Thoracic aorta (tissue), 2 donors: Measurements from ENCODE around the gene DYRK1A. TPM values are rescaled to one million over a fixed set of nuclear protein-coding genes. Genes with fewer than 3 reads are reported as not detected.
"Not testable (repeated sequence)": the region's sequence is repeated elsewhere in the genome, so short reads cannot be mapped to it uniquely, and the experiment has no call there.

Experiments
- ATAC-seq: fragments of 150-250 bp; one replicate; pipeline ENCODE4 v1.8.0; 2017; ENCODE audit warnings: low read depth; ENCODE audit not compliant: insufficient number of reproducible peaks, low FRiP score
- DNase-seq: peaks from one replicate; pipeline ENCODE4 v3.0.0-alpha.2; 2020; ENCODE audit warnings: low spot score
- H3K27ac ChIP-seq, 2 donors: fragments of 200-600 bp; sonication (generic); 1 replicate in 1 of 2; 2 replicates in 1 of 2; pipeline ENCODE4 v1.5.1; 2016; ENCODE audit warnings: mild to moderate bottlenecking in 2 of 2, moderate library complexity in 2 of 2
- H3K27me3 ChIP-seq: fragments of 200-600 bp; sonication (generic); replicated peaks from 2 replicates; pipeline ENCODE4 v1.6.0; 2016; ENCODE audit warnings: mild to moderate bottlenecking; ENCODE audit not compliant: insufficient read depth
- H3K36me3 ChIP-seq: fragments of 200-600 bp; sonication (generic); one replicate; pipeline ENCODE4 v1.5.1; 2016
- H3K4me1 ChIP-seq, 2 donors: fragments of 200-600 bp; sonication (generic); 1 replicate in 1 of 2; 2 replicates in 1 of 2; pipeline versions ENCODE4 v1.5.1 to v1.6.0; 2016; ENCODE audit warnings: low read depth in 2 of 2, mild to moderate bottlenecking in 1 of 2; ENCODE audit not compliant: control insufficient read depth in 1 of 2
- H3K4me3 ChIP-seq: fragments of 200-600 bp; sonication (generic); 2 replicates; pipeline ENCODE4 v1.5.1; 2016; ENCODE audit warnings: mild to moderate bottlenecking
- H3K9me3 ChIP-seq: fragments of 200-600 bp; sonication (generic); 2 replicates; pipeline ENCODE4 v1.5.1; 2016
- total RNA-seq, 2 donors: library from RNA; depleted of rRNA; stranded (reverse); fragments of >200 nt; gene quantifications; one replicate each; pipeline versions ENCODE4 v1.1.0 to v1.2.3, GENCODE V29; 2016
- TF ChIP-seq, protein P1 (sequence below): fragments of 200-600 bp; sonication (generic); IDR thresholded peaks from one replicate; pipeline ENCODE4 v1.5.1; 2019; ENCODE audit warnings: antibody characterized with exemption

Gene DYRK1A
- total RNA-seq, 2 donors from 2014 or later: 77.2 to 93.8 TPM

DNA sequence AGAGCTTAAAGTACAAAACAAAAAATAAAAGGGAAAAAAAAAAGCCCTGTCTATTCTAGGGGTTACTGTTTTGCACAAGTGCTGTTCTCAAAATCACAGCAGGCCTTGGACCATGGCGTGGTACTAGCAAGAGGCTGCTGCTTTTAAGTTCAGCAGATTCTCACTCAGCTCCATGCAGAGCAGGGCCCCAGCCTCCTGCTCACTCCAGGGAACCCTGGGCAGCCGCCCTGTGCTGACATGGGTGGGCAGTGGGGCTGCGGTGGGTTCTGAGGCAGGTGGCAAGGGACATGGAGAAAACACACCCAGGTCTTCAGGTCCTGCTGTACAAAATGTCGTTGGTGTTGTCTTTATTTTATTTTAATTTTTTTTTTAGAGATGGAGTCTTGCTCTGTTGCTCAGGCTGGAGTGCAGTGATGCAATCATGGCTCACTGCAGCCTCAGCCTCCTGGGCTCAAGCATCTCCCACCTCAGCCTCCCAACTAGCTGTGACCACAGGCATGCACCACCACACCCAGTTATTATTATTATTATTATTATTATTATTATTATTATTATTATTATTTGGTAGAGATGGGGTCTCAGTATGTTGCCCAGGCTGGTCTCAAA is 170.9 kb downstream of the DYRK1A start:
- TF ChIP-seq, protein P1, sequence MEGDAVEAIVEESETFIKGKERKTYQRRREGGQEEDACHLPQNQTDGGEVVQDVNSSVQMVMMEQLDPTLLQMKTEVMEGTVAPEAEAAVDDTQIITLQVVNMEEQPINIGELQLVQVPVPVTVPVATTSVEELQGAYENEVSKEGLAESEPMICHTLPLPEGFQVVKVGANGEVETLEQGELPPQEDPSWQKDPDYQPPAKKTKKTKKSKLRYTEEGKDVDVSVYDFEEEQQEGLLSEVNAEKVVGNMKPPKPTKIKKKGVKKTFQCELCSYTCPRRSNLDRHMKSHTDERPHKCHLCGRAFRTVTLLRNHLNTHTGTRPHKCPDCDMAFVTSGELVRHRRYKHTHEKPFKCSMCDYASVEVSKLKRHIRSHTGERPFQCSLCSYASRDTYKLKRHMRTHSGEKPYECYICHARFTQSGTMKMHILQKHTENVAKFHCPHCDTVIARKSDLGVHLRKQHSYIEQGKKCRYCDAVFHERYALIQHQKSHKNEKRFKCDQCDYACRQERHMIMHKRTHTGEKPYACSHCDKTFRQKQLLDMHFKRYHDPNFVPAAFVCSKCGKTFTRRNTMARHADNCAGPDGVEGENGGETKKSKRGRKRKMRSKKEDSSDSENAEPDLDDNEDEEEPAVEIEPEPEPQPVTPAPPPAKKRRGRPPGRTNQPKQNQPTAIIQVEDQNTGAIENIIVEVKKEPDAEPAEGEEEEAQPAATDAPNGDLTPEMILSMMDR: no peak
- Histone ChIP-seq H3K27me3 (no peaks in the 10 kb centered on the region), H3K36me3 (no peaks in the 10 kb centered on the region), H3K9me3 (peaks cover 2% of the 10 kb centered on the region), H3K4me3 (no peak overlapping the region), H3K27ac (no peak overlapping the region), H3K4me1 (peaks cover 0 to 7% of the 10 kb centered on the region in 2 donors)
- ATAC-seq (no peak), DNase-seq (no peak)

DNA sequence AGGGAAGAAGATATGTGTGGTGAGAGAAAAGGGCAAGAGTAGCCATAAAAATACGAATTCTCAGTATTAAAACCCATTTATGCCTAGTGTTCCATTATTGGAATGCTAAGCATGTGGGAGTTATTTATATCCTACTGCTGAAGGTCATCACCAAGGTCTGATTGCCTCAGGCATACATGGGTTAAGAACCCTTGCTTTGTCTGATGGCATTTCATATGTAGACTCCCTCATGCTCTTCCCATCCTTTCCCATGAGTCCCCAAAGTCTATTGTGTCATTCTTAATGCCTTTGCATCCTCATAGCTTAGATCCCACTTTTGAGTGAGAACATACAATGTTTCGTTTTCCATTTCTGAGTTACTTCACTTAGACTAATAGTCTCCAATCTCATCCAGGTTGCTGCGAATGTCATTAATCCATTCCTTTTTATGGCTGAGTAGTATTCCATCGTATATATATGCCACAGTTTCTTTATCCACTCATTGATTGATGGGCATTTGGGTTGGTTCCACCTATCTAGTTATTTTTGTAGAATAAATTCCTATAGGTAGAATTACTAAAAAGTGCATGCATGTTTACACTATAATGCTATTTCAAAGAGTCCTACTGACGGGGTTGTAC is 172.5 kb downstream of the DYRK1A start:
- ATAC-seq (no peak), DNase-seq (no peak)
- H3K9me3 ChIP-seq: peaks cover 5% of the 10 kb centered on the region
- H3K36me3 ChIP-seq: no peaks in the 10 kb centered on the region
- no peaks in the 10 kb centered on the region for H3K4me1 ChIP-seq
- no peak overlapping the region for H3K4me3 ChIP-seq
- H3K27me3 ChIP-seq: no peaks in the 10 kb centered on the region
- no peak overlapping the region for H3K27ac ChIP-seq
- TF ChIP-seq, protein P1: no peak

DNA sequence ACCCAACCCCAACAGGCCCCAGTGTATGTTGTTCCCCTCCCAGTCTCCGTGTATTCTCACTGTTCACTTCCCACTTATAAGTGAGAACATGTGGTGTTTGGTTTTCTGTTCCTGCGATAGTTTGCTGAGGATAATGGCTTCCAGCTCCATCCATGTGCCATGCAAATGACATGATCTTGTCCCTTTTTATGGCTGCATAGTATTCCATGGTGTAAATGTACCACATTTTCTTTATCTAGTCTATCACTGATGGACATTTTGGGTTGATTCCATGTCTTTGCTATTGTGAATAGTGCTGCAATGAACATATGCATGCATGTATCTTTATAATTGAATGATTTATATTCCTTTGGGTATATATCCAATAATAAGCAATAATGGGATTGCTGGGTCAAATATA is 174.6 kb downstream of the DYRK1A start:
- not testable (repeated sequence) for DNase-seq, H3K27ac ChIP-seq, H3K9me3 ChIP-seq, H3K36me3 ChIP-seq, H3K27me3 ChIP-seq, H3K4me3 ChIP-seq, H3K4me1 ChIP-seq, ATAC-seq

DNA sequence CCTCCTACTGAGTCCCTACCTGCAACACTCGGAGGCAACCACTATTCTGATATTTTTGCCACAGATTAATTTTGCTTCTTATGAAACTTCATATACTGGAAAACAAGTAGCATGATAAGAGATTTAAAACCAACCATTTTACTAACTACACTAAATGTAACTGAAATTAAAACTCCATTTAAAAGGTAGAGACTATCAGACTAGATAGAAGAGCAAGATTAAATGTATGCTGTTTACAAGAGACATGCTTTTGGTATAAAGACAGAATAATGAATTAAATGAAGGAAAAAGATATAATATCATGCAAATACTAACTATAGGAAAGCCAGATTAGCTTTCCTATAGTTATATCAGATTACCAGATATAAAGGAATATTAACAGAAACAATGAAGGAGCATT is 175.9 kb downstream of the DYRK1A start:
- Histone ChIP-seq H3K4me3 (no peak overlapping the region), H3K36me3 (no peaks in the 10 kb centered on the region), H3K27ac (no peak overlapping the region), H3K27me3 (no peaks in the 10 kb centered on the region), H3K4me1 (no peaks in the 10 kb centered on the region), H3K9me3 (peaks cover 3% of the 10 kb centered on the region)
- TF ChIP-seq, protein P1: no peak
- ATAC-seq (no peak), DNase-seq (no peak)

DNA sequence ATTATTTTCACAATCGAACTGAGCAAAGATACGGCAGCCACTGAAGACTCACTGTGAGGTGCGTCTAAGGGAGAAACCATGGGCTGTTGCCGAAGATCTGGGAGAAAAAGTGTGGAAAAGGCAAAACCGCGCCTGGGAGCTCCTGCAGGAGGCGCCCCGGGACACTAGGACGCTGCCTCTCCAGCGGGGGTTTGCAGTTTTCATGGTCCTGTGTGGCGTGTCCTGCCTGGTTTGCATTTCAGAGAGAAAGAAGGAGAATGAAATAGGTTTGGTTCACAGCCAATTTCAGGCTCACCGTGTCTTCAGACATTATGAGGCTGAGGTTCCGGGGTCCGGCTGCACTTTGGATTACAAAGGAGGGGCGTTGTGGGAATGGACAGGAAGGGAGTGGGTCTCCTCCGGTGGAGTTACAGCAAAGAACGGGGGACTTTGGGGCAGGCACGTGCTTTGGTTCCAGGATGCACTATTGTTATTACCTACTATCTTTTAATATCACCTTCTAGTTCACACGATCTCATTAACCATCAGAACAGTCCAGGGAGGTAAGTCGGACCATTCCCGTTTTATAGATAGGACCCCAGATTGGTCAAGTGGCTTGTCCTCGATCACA is 179.8 kb downstream of the DYRK1A start:
- no peak for ATAC-seq
- Histone ChIP-seq H3K27ac (no peak overlapping the region), H3K9me3 (peaks cover 3% of the 10 kb centered on the region), H3K36me3 (no peaks in the 10 kb centered on the region), H3K4me3 (no peak overlapping the region), H3K27me3 (no peaks in the 10 kb centered on the region), H3K4me1 (peaks cover 0 to 5% of the 10 kb centered on the region in 2 donors)
- DNase-seq: no peak
- TF ChIP-seq, protein P1: no peak
